GM13976 (cell line): ENCODE results near the gene HAT1.

Experiments used
- DNase-seq: peaks from one replicate; pipeline ENCODE4 v3.0.0; 2012; ENCODE audit warnings: low spot score
- in situ Hi-C: fragments of 300-500 bp; cut with MboI; formaldehyde crosslinking; loops from one replicate; pipeline ENCODE4 v1.12.0; 2022; ENCODE audit warnings: low sequenced_read_pairs, mixed read lengths, inconsistent platforms; ENCODE audit not compliant: unreplicated experiment
- TF ChIP-seq, protein P1 (sequence below): IDR thresholded peaks from 2 replicates; pipeline ENCODE4 v1.5.1; 2012; ENCODE audit warnings: borderline replicate concordance, mild to moderate bottlenecking; ENCODE audit not compliant: insufficient read depth; ENCODE audit errors: extremely low read depth, missing control alignments, control extremely low read depth

Gene HAT1

DNA sequence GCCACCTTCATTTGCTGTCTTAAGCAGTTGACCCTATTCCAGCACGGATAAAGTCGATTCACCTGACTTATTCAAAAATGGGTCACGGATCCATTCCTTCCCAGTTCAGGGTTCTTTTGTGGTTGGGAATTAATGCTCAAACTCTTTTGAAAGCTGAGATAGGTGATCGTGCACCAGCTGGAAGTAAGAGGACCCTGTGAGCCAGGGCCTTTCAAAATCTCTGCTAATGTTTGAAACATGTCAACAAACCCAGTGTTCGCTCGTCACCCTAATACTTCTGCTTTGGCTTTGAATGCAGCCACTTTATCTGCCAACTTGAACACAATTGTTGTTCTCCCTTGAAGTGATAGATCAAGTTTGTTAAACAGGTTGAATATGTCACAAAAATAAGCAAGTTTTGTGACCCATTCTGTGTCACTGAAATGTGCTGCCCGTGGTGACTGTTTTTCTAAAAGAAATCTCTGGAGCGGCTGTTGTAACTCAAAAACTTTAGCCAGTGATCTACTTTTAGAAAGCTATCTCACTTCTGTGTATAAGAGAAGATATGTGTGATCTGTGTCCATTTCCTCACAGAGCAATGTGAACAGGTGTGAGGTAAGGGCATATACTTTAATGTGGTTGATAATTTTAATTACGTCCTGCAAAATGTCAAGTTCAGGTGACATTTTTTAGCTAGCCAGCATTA lies 16.9 kb downstream of the HAT1 start:
- in situ Hi-C loops: no loop called here
- DNase-seq: no peak
- TF ChIP-seq, protein P1, sequence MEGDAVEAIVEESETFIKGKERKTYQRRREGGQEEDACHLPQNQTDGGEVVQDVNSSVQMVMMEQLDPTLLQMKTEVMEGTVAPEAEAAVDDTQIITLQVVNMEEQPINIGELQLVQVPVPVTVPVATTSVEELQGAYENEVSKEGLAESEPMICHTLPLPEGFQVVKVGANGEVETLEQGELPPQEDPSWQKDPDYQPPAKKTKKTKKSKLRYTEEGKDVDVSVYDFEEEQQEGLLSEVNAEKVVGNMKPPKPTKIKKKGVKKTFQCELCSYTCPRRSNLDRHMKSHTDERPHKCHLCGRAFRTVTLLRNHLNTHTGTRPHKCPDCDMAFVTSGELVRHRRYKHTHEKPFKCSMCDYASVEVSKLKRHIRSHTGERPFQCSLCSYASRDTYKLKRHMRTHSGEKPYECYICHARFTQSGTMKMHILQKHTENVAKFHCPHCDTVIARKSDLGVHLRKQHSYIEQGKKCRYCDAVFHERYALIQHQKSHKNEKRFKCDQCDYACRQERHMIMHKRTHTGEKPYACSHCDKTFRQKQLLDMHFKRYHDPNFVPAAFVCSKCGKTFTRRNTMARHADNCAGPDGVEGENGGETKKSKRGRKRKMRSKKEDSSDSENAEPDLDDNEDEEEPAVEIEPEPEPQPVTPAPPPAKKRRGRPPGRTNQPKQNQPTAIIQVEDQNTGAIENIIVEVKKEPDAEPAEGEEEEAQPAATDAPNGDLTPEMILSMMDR: no peak

DNA sequence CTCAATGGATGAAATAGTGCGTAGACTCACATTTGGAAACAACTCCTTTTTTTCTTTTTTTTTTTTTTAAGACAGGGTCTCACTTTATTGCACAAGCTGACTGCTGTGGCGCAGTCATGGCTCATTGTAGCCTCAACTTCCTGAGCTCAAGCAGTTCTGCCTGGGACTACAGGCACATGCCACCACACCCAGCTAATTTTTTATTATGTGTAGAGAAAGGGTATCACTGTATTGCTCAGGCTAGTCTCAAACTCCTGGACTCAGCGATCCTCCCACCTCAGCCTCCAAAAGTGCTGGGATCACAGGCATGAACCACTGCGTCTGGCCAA lies 17.4 kb downstream of the HAT1 start:
- TF ChIP-seq, protein P1: no peak
- DNase-seq: no peak
- in situ Hi-C loops: no loop called here

DNA sequence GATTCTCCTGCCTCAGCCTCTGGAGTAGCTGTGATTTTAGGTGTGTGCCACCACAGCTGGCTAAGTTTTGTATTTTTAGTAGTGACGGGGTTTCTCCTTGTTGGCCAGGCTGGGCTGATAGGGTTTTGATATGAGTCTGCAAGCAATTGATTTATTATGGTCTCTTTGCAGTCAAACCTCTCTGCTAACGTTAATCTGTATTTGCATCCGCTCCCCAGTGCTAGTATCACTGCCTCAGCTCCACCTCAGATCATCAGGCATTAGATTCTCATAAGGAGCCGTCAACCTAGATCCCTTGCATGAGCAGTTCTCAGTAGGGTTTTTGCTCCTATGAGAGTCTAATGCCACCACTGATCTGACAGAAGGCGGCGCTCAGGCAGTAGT lies 19.0 kb downstream of the HAT1 start:
- TF ChIP-seq, protein P1: no peak
- no peak for DNase-seq
- in situ Hi-C loops: no loop called here

DNA sequence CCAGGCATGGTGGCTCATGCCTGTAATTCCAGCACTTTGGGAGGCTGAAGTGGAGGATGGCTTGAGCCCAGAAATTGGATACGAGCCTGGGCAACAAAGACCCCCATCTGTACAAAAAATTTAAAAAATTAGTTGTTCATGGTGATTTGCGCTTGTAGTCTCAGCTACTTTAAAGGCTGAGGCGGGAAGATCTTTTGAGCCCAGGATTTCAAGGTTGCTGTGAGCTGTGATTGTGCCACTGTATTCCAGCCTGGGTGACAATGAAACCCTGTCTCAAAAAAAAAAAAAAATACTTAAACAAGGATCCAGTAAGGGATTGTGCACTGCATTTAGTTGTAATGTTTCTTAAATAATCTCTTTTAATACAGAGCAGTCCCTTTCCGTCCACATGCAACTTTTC lies 21.6 kb downstream of the HAT1 start:
- in situ Hi-C loops: no loop called here
- TF ChIP-seq, protein P1: no peak
- no peak for DNase-seq

DNA sequence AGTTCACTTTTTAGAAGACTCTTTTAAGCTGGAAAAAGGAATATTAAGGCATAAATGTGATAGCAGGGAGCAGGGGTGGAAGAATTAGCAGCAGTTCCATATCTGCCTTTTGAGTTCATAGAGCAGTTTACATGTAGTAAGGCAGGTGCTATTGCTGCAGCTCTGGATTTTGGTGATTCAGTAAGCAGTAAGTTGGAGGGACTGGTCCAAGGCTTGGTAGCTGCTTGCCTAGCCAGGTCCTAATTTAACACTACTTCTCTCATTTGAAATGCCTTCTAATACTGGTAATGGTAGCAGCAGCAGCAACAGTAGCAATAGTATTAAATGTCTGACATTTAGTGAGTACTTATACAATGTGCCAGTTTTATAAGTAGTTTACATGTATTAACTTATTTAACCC lies 30.0 kb downstream of the HAT1 start:
- no peak for DNase-seq
- in situ Hi-C loops: no loop called here
- TF ChIP-seq, protein P1: no peak

DNA sequence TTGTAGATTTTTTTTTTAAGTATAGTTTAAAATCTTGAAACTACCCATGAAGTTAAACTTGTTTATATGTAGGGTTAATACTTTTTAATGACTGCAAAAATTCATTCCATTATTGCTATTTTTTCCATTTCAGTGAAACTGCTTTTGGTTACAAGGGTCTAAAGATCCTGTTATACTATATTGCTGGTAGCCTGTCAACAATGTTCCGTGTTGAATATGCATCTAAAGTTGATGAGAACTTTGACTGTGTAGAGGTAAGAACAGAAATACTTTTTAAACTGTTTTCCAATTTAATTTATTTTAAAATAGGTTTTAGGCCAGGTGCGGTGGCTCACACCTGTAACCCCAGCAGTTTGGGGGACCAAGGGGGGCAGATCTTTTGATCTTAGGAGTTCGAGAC lies 30.5 kb downstream of the HAT1 start:
- in situ Hi-C loops: no loop called here
- no peak for DNase-seq
- TF ChIP-seq, protein P1: no peak
